Ureter (tissue), 1 donor: ENCODE measurements around the gene RNF212. TPM values are rescaled to one million over a fixed set of nuclear protein-coding genes. Genes with fewer than 3 reads are reported as not detected.
"Not testable (repeated sequence)": the region's sequence is repeated elsewhere in the genome, so short reads cannot be mapped to it uniquely, and the experiment has no call there.

Experiments
- DNase-seq: peaks from one replicate; pipeline ENCODE4 v3.0.0-alpha.2; 2020; ENCODE audit warnings: low spot score
- total RNA-seq: library from RNA; stranded (reverse); gene quantifications from one replicate; pipeline ENCODE4 v1.2.4, GENCODE V29; 2023
- donor health status: DM: yes; HTN: yes; CAD: no.

Gene RNF212
- 5.1 TPM for total RNA-seq

GRCh38 chr4:1113311-1114009 lies at the start of gene RNF212:
TSS of gene RNF212 (minus strand) at chr4:1113564. CDS start at chr4:1113464, 100 bp downstream.
- no peak for DNase-seq

- DNase-seq: no peak
Measured at GRCh38 chr4:1160351-1160750, 47.0 kb upstream of the RNF212 start.

GRCh38 chr4:1156069-1156468 lies 42.7 kb upstream of the RNF212 start:
- DNase-seq: no peak

- no peak for DNase-seq
Measured at GRCh38 chr4:1155314-1155713, 42.0 kb upstream of the RNF212 start.

- no peak for DNase-seq
Measured at GRCh38 chr4:1154523-1155182, 41.3 kb upstream of the RNF212 start.

GRCh38 chr4:1154126-1154522 lies 40.8 kb upstream of the RNF212 start:
- DNase-seq: no peak

- DNase-seq: no peak
Measured at GRCh38 chr4:1153567-1154090, 40.3 kb upstream of the RNF212 start.

- DNase-seq: no peak
Measured at GRCh38 chr4:1152290-1152689, 38.9 kb upstream of the RNF212 start.

GRCh38 chr4:1151541-1151940 lies 38.2 kb upstream of the RNF212 start:
- no peak for DNase-seq

GRCh38 chr4:1150875-1151274 lies 37.5 kb upstream of the RNF212 start:
- no peak for DNase-seq

GRCh38 chr4:1139860-1140259 lies 26.5 kb upstream of the RNF212 start:
- DNase-seq: no peak

- DNase-seq: no peak
Measured at GRCh38 chr4:1137850-1138249, 24.5 kb upstream of the RNF212 start.

- DNase-seq: no peak
Measured at GRCh38 chr4:1137063-1137776, 23.9 kb upstream of the RNF212 start.

- no peak for DNase-seq
Measured at GRCh38 chr4:1136048-1136447, 22.7 kb upstream of the RNF212 start.

GRCh38 chr4:1133033-1133432 lies 19.7 kb upstream of the RNF212 start:
- DNase-seq: no peak

- peak; percentile 76 for DNase-seq
Measured at GRCh38 chr4:1130316-1131186, 17.2 kb upstream of the RNF212 start.

GRCh38 chr4:1126506-1126905 lies 13.1 kb upstream of the RNF212 start:
- no peak for DNase-seq

- not testable (repeated sequence) for DNase-seq
Measured at GRCh38 chr4:1125466-1125865, 12.1 kb upstream of the RNF212 start.

GRCh38 chr4:1124818-1125217 lies 11.5 kb upstream of the RNF212 start:
- DNase-seq: no peak

GRCh38 chr4:1122505-1122904 lies 9.1 kb upstream of the RNF212 start:
- no peak for DNase-seq

GRCh38 chr4:1116838-1117237 lies 3.5 kb upstream of the RNF212 start:
- no peak for DNase-seq
